Measurements from ENCODE around the gene NOD2.

The NOD2 gene

GRCh38 chr16:50743581-50744225 lies 50.3 kb downstream of the NOD2 start:
- no peak for DNase-seq

GRCh38 chr16:50744881-50745280 lies 51.5 kb downstream of the NOD2 start:
- DNase-seq = no peak

DNA sequence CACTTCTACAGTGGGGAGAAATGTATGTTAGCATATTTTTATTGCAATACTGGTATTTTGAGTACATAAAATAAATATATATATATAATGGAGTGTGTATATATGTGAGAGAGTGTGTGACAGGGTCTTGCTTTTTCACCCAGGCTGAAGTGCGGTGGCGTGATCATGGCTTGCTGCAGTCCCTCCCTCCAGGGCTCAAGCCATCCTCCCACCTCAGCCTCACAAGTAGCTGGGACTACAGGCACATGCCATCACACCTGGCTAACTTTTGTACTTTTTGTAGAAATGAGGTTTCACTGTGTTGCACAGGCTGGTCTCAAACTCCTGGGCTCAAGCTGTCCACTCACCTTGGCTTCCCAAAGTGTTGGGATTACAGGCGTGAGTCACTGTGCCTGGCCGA lies 52.5 kb downstream of the NOD2 start:
- no peak for DNase-seq

DNA sequence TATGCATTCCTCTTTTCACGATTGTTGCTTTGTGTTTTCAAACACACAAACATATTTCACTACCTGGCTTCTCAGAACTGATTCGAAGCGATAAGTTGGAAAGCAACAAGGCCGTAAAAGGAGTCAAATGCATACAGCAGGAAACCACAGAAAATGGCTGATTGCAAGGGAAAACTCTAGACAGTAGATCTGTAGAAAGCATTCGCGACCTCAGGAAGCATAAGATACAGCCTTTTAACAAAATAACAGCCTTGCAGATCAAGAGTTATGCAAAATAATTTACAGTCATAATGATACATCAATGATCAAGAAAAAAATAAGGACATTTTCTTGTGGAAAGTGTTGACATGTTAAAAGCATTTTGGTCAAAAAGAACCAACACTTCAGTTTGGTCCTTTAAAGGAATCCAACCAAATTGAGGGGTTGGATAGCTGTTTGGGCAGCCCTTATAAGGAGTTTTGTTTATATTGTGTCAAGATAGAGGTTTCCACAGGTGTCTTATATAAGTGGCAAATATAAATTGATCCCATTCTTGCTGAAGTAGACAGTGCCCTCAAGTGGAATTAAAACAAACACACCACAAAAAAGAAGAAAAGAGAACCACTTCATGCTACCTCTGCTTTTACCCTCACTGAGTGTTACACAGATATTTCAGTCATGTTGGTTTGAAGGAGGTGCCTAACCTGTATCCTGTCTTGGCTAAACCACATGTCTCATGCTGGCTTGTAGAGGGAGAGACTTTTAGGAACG lies 54.0 kb downstream of the NOD2 start:
- DNase-seq = no peak

- DNase-seq = no peak
Observed at GRCh38 chr16:50751528-50751927, 58.1 kb downstream of the NOD2 start.

- no peak for DNase-seq
Observed at GRCh38 chr16:50752471-50753235, 59.2 kb downstream of the NOD2 start.

DNA sequence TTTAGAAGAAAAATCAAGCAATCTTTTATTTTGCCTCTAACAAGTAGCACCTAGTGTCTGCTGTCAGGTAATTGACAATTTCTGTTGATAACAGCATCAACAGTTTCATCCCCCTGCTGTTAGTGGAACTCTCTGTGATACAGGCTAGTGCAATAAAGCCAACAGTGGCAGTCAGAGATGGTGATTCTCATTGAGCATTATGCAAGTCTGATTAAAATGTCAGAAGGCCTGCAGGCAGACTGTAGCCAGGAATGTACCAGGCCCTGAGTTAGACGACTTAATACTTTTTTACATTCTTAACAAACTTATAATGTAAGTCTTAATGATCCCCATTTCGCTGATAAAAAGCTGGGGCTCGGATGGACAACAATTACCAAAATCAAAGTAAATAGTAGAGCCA lies 63.1 kb downstream of the NOD2 start:
- DNase-seq = no peak

DNA sequence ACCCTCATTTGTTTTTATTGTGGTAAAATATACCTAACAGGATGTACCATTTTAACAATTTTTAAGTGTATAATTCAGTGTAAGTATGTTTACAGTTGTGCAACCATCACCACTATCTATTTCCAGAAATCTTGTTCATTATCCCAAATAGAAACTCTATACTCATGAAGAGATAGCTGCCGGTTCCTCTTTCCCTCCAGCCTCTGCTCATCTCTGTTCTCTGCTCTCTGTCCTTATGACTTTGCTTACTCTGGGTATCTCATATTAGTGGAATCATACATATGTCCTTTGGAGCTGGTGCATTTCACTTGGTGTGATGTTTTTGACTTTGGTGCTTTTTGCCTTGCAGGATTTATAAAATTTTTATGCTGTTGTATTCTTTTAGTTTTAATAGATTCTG lies 67.9 kb downstream of the NOD2 start:
- DNase-seq = no peak

DNA sequence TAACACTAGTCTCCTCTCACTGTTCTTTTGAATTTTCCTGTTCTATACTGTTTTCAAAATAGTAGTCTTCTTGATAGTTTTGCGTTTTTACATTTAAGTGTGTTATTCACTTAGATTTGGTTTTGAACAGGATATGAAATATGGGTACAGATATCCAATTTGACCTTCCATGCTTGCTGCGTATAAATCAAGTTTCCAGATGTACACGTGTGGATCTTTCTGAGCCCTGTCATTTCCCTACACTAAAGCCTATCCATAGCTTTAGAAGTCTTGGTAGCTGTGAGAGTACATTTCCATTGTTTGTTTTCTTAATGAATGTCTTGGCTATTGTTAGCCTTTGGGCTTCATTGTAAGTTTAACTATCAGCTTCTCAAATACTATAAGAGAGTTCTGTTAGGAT lies 68.8 kb downstream of the NOD2 start:
- DNase-seq = no peak

GRCh38 chr16:50763211-50763610 lies 69.8 kb downstream of the NOD2 start:
- DNase-seq = peak; percentile 22

DNA sequence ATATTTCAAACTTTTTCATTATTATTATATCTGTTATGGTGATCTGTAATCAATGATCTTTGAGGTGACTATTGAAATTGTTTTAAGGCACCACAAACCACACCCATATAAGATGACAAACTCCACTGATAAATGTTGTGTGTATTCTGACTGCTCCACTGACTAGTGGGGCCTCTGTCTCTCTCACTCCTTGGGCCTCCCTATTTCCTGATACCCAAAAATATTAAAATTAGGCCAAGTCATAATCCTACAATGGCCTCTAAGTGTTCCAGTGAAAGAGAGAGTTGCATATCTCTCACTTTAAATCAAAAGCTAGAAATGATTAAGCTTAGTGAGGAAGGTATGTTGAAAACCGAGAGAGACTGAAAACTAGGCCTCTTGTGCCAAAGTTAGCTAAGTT lies 71.9 kb downstream of the NOD2 start:
- no peak for DNase-seq

DNA sequence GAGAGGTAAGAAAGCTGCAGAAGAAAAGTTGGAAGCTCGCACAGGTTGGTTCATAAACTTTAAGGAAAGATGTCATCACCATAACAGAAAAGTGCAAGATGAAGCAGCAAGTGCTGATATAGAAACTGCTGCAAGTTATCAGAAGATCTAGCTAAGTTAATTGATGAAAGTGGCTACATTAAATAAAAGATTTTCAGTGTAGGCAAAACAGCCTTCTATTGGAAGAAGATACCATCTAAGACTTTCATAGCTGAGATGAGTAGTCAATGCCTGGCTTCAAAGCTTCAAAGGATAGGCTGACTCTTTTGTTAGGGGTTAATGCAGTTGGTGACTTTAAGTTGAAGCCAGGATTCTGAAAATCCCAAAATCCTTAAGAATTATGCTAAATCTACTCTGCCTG lies 72.5 kb downstream of the NOD2 start:
- no peak for DNase-seq

DNA sequence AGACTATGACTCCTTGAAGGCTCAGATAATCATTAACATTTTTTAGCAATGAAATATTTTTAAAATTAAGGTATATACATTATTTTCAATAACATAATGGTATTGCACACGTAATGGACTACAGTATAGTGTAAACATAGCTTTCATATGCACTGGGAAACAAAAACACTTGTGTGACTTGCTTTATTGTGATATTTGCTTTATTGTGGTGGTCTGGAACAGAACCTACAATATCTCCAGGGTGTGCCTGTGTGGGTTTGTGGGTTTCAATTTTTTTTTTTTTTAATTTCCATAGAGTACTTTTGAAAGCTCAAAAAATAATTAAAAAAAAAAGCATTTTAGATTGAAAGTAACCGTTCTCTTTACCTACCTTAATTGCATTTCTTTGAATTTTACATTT lies 73.8 kb downstream of the NOD2 start:
- DNase-seq = no peak

- peak; percentile 57 for DNase-seq
Observed at GRCh38 chr16:50771366-50771765, 78.0 kb downstream of the NOD2 start.

GRCh38 chr16:50774405-50774804 lies 81.0 kb downstream of the NOD2 start:
- no peak for DNase-seq

DNA sequence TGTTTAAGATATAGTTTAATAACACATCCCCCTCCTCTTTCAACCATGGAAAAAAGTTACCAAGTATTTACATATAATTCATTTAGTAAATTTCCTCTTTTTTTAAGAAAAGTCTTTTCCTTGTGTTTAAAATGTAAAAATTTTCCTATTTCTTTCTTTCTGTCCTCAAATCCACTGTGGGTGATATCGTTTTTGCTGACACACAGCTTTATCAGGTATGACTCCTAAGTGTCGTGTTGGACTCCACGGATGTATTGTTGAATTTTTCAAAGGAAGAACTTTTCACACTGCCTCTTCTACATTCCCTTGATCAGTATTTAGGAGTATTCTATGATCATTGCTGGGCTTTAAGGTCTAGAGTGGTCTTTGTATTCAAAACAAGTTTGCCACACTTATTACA lies 81.6 kb downstream of the NOD2 start:
- DNase-seq = no peak

- no peak for DNase-seq
Observed at GRCh38 chr16:50776037-50776436, 82.6 kb downstream of the NOD2 start.

GRCh38 chr16:50778284-50779163 lies 85.1 kb downstream of the NOD2 start:
- DNase-seq = no peak

DNA sequence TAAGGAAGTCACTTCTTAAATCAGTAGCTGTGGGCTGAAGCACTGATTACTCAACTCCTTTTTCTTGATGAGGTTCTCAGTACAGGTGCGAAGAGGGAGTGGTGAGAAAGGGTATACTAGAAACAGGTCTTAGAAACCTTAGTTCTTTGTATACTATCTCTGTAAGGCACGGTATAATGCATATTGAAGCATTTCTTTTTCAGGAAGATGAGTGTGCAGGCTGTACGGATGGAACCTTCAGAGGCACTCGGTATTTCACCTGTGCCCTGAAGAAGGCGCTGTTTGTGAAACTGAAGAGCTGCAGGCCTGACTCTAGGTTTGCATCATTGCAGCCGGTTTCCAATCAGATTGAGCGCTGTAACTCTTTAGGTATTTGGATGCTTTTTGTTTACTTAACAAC lies 87.6 kb downstream of the NOD2 start:
- no peak for DNase-seq

GRCh38 chr16:50781518-50781917 lies 88.1 kb downstream of the NOD2 start:
- no peak for DNase-seq
